NCI-H1048 (cell line): ENCODE results near the gene INSIG2.
A peak's percentile ranks its signal among the peaks of the same experiment; 100 is the strongest.

Experiments used
- DNase-seq: peaks from one replicate; lab custom pipeline; 2025; lab: John Stamatoyannopoulos, UW

The INSIG2 gene

DNA sequence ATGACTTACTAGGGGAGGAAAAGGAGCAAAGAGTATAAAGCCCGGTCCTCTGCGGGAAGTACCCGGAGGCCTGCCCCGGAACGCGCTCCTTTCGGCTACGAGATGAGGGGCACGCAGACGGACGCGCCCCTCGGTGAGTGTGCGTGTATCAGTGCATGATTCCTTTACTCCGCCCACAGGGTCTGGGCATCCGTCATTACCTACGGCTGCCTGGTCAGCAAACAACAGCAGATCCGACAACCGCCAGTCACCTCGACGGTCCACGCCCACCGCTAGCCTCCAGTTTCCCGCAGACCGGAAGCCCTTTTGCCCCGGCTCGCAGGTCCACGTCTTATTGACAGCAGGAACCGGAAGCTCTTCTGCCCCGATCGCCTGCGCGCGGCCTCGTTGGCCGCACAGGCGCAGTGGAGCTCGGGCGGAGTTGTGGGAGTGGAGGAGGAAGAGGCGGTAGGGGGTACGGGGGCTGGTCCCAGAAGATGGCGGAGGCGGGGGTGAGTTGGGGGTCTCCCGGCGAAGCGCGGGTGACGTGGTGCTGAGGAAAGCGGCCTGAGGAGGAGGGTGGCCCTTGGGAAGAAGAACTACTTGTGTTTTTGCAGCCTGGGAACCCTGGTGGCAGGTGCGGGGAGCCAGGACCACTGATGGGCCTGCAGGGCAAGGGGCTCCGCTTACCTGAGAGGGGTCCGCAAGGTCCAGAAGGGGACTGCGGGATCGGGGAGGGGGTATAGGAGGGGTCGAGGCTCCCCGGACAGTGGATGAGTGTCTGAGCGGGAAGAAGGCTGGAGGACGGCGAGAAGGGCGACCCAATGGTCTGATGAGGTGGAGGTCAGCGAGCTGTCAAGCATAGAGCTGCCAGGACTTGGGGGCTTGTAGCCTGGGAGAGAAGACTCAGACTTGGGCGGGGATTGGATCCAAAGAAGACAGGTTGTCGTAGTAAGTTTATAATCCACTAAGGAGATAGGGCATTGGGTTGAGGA lies at the start of gene INSIG2:
Gene INSIG2, plus strand, starts transcription at position 421 of the 974 bp plus-strand sequence. CDS start 8,086 bp downstream, outside the sequence.
- DNase-seq = peak; percentile 93

DNA sequence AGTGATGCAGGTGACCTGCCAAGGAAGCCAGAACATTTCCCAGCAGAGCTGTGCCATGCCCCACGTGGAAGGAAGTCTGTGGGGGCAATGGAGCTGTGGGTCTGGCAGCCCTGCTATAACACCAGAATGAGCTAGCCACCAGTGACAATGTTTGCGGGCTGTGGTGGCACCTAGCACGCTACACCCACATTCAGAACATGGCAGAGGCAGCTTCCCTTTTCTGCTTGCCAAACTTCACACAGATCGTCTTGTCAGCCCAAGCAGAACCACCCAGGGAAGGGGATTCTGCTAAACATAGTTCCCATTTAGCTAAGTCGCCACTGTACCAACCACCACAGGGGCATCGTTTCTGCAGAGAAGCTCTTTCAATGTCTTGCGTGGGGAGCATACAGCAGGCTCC lies 47.4 kb upstream of the INSIG2 start:
- DNase-seq = no peak

- no peak for DNase-seq
These were observed 44.1 kb upstream of the INSIG2 start for GRCh38 chr2:118044103-118044716.

- no peak for DNase-seq
These were observed 43.4 kb upstream of the INSIG2 start for GRCh38 chr2:118044854-118045253.

DNA sequence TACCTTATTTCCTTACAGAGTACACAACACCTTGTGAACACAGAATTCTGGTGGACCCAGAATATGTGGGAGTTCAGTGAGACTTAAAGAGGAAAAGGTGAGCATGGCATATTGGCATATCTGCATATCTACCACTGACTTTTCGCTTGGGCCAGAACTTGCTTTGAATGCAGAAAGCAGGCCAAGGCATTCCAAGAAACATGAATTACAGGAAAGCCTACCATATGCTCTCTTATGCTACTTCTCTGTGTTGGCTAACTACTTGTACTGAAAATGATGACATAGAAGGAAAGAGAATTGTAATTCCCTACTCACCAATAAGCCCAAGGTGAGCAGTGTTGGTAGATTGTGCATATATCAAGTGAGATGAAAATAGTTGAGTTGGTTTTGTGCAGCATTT lies 43.0 kb upstream of the INSIG2 start:
- no peak for DNase-seq

GRCh38 chr2:118046634-118047210 lies 41.5 kb upstream of the INSIG2 start:
- no peak for DNase-seq

GRCh38 chr2:118047380-118047826 lies 40.9 kb upstream of the INSIG2 start:
- DNase-seq = no peak

DNA sequence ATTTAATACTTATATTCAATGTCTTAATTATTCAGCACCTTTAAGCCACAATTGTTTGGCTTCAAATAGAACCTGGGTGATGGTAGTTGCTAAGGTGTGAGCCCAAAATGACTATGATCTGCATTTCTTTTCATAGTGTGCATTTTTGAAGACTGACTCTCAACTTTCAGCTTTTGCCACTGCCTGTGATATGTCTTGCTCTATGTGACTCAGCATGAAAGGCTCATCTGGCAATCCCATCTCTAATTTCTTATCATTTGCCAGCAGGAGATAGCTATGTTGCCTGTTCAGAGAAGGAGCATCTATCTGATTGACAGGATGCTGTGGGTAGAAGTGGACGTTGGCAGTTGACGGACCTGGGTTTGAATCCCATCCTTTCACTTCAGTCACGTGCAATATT lies 39.9 kb upstream of the INSIG2 start:
- DNase-seq = no peak

GRCh38 chr2:118049140-118049815 lies 39.0 kb upstream of the INSIG2 start:
- DNase-seq = no peak

- no peak for DNase-seq
These were observed 38.5 kb upstream of the INSIG2 start for GRCh38 chr2:118049816-118050140.

DNA sequence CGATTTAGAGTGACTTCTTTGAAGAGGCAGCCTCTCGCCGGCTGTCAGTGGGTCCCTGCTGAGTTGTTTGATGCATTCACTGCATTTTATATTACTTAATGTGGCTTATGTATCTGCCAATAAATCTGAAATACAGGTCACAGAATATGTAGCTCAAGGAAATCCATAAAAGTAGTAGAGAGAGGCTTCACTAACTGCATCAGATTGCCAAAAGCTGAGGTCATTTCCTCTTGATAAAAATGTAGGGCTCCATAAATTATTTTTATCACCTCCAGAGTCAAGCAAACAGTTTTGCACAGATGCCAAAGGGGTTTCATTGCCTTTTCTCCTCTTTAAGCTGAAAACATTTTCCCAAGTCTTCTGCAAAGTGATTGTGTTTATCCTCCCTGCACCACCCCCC lies 37.9 kb upstream of the INSIG2 start:
- DNase-seq = no peak

DNA sequence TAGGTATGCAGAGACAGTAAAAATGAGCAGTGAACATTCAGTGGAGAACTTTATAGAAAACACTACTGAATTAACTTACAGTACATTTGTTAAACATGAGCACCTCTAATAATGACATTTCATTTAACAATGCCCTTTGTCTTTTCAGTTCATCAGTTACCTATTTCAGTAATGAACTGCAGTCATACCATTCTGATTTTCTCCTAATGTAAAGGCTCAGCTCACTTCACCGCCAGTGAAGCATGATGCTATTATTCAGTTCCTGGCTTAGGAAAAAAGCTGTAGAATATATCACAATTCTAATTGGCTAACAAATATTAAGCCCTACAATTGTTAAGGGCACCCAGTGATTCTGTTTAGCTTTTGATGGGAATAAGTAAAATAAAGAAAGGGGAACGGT lies 37.3 kb upstream of the INSIG2 start:
- DNase-seq = no peak

DNA sequence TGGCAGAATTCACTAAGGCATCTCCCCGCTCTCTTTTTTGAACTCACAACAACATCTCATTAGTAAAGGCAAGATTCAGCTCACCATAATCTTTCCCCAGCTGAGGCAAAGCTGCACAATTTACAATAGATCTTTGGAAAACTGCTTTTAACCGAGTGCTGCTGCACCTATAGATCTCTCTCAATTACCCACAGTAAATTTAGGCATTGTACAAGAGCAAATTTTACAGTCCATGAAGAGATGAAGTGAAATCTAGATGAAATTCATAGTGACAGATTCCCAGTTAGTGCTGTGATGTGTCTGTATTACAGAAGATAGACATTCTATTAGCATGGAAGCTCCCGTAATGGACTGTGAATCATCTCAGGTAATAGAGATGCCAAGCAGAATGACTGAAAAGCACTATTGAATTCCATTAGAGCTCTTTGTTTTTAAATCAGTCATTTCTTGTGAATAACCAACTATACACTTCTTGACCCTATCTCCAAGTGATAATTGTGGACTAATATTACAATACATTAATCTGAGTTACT lies 36.4 kb upstream of the INSIG2 start:
- DNase-seq = no peak

GRCh38 chr2:118052474-118052873 lies 35.8 kb upstream of the INSIG2 start:
- no peak for DNase-seq

DNA sequence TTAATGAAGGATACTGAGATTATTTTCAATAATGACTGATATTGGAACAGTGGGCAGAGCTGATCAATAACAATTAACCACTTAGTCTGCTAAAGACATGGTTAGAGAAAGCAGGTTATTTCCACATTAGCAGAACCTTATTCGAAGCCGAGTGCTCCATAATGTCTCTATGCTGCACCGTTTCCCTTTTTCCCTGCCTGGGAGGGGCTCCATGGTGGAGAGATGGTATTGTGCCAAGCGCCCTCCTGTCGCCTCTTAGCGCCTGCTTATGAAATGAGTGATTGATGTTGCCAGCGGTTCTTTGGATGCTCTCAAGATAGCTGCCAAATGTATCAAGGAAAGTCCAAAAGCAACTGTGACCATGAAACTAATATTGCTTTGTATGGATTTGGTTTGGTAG lies 34.6 kb upstream of the INSIG2 start:
- DNase-seq = no peak

- no peak for DNase-seq
These were observed 33.9 kb upstream of the INSIG2 start for GRCh38 chr2:118054213-118055008.

- no peak for DNase-seq
These were observed 32.6 kb upstream of the INSIG2 start for GRCh38 chr2:118055512-118056164.

GRCh38 chr2:118056165-118056534 lies 32.1 kb upstream of the INSIG2 start:
- no peak for DNase-seq

DNA sequence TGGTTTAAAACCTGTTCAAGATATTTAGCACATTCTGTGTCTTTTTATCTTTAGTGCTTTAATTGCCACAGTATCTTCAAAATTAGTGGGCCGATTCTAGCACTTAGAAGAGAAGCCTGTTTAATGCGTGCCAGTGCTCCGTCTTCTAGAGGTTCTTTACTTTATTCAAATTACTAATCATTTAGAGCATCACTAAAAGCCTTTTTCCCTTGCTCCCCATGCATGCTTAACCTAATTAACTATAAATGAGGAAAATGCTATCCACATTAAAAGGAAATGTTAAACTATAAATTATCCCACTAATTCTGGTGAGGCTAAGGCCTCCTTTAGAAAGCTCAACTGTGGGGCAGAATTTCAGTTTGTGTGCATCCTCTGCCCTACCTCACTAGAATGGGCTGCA lies 31.5 kb upstream of the INSIG2 start:
- no peak for DNase-seq

GRCh38 chr2:118058951-118059350 lies 29.3 kb upstream of the INSIG2 start:
- DNase-seq = no peak

DNA sequence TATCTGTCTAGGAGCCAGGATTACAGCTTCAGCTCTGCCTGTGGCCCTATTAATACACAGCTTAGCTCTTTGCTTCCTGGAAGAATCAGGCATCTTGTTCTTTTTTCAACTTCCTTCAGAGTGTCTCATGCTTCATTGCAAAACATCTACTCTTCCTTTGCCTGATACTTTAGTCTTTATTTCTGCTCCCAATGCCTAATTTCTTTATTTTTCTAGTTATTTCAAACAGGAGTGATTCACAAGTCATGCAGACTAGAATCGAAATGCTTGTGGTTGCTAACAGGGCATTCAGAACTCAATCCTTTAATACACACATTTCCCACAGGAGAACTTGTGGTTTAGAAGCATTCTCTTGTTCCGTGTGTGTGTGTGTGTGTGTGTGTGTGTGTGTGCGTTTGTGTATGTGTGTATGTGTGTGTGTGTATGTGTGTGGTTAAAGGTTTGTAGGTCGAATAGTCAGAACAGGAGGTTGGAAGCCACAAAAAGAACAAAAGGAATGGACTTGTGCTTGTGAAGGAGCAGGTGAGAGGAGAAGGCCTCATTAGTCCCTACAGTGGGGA lies 28.3 kb upstream of the INSIG2 start:
- DNase-seq = no peak
